GM06990 (cell line): Measurements from ENCODE around the gene TMEM144.

Experiments used
- DNase-seq: peaks from one replicate; pipeline ENCODE4 v3.0.0-alpha.2; 2011; ENCODE audit not compliant: insufficient read length; ENCODE audit errors: extremely low read depth
- H3K27me3 ChIP-seq: replicated peaks from 2 replicates; pipeline ENCODE4 v1.6.0; 2011; ENCODE audit warnings: low read length; ENCODE audit not compliant: control insufficient read depth, insufficient read depth
- H3K36me3 ChIP-seq: 2 replicates; pipeline ENCODE4 v1.5.1; 2011; ENCODE audit warnings: low read length; ENCODE audit not compliant: control insufficient read depth, insufficient read depth
- H3K4me3 ChIP-seq: replicated peaks from 2 replicates; pipeline ENCODE4 v1.5.1; 2011; ENCODE audit warnings: low read depth, mild to moderate bottlenecking, control low read depth, low read length
- CTCF ChIP-seq: IDR thresholded peaks from 2 replicates; pipeline ENCODE4 v1.5.1; 2011; ENCODE audit warnings: low read length, control low read depth, mild to moderate bottlenecking, inconsistent platforms; ENCODE audit not compliant: insufficient read depth, poor library complexity, severe bottlenecking

The TMEM144 gene

GRCh38 chr4:158182736-158183135, 27.6 kb upstream of the TMEM144 start:
- Histone ChIP-seq H3K36me3 (no peaks in the 10 kb centered on the region), H3K4me3 (no peak overlapping the region), H3K27me3 (no peaks in the 10 kb centered on the region)
- no peak for TF ChIP-seq CTCF
- DNase-seq: no peak

GRCh38 chr4:158186815-158187214, 23.5 kb upstream of the TMEM144 start:
- no peak for DNase-seq
- TF ChIP-seq CTCF: no peak
- Histone ChIP-seq H3K36me3 (no peaks in the 10 kb centered on the region), H3K27me3 (no peaks in the 10 kb centered on the region), H3K4me3 (no peak overlapping the region)

- no peak for TF ChIP-seq CTCF
- no peak for DNase-seq
- no peaks in the 10 kb centered on the region for H3K36me3 ChIP-seq
- H3K27me3 ChIP-seq: no peaks in the 10 kb centered on the region
- H3K4me3 ChIP-seq: no peak overlapping the region
Observed at GRCh38 chr4:158189422-158189821, 20.9 kb upstream of the TMEM144 start.

GRCh38 chr4:158190718-158191117, 19.6 kb upstream of the TMEM144 start:
- Histone ChIP-seq H3K36me3 (no peaks in the 10 kb centered on the region), H3K4me3 (no peak overlapping the region), H3K27me3 (no peaks in the 10 kb centered on the region)
- no peak for TF ChIP-seq CTCF
- no peak for DNase-seq

- H3K36me3 ChIP-seq: no peaks in the 10 kb centered on the region
- no peak for TF ChIP-seq CTCF
- no peak overlapping the region for H3K4me3 ChIP-seq
- no peak for DNase-seq
- no peaks in the 10 kb centered on the region for H3K27me3 ChIP-seq
Observed at GRCh38 chr4:158192439-158193158, 17.7 kb upstream of the TMEM144 start.
